H1 (cell line): Measurements from ENCODE around the gene AGAP1.

Experiments used
- ASH2L ChIP-seq: fragments of 200-600, 300-600 bp; sonication (generic); IDR thresholded peaks from one replicate; pipeline ENCODE4 v1.7.1; 2017; ENCODE audit warnings: low read length
- CEBPB ChIP-seq: IDR thresholded peaks from 2 replicates; pipeline ENCODE4 v1.6.1; 2012; ENCODE audit warnings: low read depth, low read length
- EGR1 ChIP-seq: IDR thresholded peaks from 2 replicates; pipeline ENCODE4 v1.6.1; 2011; ENCODE audit warnings: low read depth, low read length, borderline replicate concordance
- EZH2 ChIP-seq: fragments of 200-600 bp; sonication (generic); IDR thresholded peaks from 2 replicates; pipeline ENCODE4 v1.7.1; 2012; ENCODE audit warnings: low read depth, mild to moderate bottlenecking, moderate library complexity, low read length, inconsistent platforms; ENCODE audit not compliant: severe bottlenecking
- GABPA ChIP-seq: IDR thresholded peaks from 2 replicates; pipeline ENCODE4 v1.6.1; 2011; ENCODE audit warnings: mild to moderate bottlenecking, low read length, moderate library complexity, borderline replicate concordance; ENCODE audit not compliant: insufficient read depth
- JUND ChIP-seq: IDR thresholded peaks from 2 replicates; pipeline ENCODE4 v1.6.1; 2011; ENCODE audit warnings: mild to moderate bottlenecking, improper control_type of control experiment, low read length
- POLR2A ChIP-seq, 2 experiments: IDR thresholded peaks; 1 replicate in 1 of 2; 2 replicates in 1 of 2; pipeline ENCODE4 v1.6.1; 2011; ENCODE audit warnings: low read depth in 2 of 2, low read length in 2 of 2, mild to moderate bottlenecking in 2 of 2; ENCODE audit errors: control extremely low read depth in 1 of 2
- POLR2AphosphoS5 ChIP-seq: IDR thresholded peaks from 2 replicates; pipeline ENCODE4 v1.6.1; 2011; ENCODE audit warnings: low read depth, low read length
- SP1 ChIP-seq: IDR thresholded peaks from 2 replicates; pipeline ENCODE4 v1.6.1; 2011; ENCODE audit warnings: low read depth, low read length
- TAF7 ChIP-seq: optimal IDR thresholded peaks from 2 replicates; pipeline ENCODE3; 2011; ENCODE audit warnings: low read depth, mild to moderate bottlenecking, inconsistent platforms, low read length, moderate library complexity, borderline replicate concordance
- ZNF274 ChIP-seq: IDR thresholded peaks from 2 replicates; pipeline ENCODE4 v1.7.0; 2012; ENCODE audit warnings: low read length, borderline replicate concordance; ENCODE audit errors: extremely low read depth
- TF ChIP-seq, protein P1 (sequence below), 3 experiments: IDR thresholded peaks; 1 replicate in 2 of 3; 2 replicates in 1 of 3; pipeline versions ENCODE4 v1.5.1 to v1.6.1; 2011; ENCODE audit warnings: low read length in 3 of 3, mild to moderate bottlenecking in 3 of 3, inconsistent platforms in 2 of 3, low read depth in 1 of 3, moderate library complexity in 1 of 3; ENCODE audit not compliant: insufficient read depth in 1 of 3; ENCODE audit errors: control extremely low read depth in 1 of 3
- TF ChIP-seq, protein P2 (sequence below): IDR thresholded peaks from 2 replicates; pipeline ENCODE4 v1.6.1; 2012; ENCODE audit warnings: inconsistent platforms

DNA sequence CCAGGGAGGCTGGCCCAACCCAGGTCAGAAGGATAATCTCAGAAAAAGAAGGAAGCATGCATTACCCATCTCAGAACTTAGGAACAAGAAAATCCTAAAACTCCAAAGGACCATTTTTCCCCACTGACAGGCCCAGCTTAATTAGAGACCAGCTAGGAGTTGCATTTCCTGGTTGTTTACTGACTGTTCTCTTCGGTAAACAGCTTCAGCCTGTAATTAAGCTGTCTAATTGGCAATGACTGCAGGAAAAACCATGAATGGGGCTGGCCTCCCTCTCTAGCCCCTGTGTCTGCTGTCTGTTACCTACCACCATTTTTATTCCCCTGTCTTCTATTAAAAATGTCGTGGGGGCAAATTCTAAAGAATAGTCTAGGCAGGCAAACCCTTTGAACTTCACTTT lies 146.5 kb downstream of the AGAP1 start:
- TF ChIP-seq ASH2L (no peak), POLR2A (IDR thresholded peaks at IDR 0.05; ENCODE audit: control extremely low read depth in 1 of 2, low read depth in 2 of 2, low read length in 2 of 2) (no peak), GABPA (no peak), POLR2AphosphoS5 (no peak), JUND (no peak), TAF7 (no peak), EGR1 (no peak), EZH2 (no peak), SP1 (no peak), CEBPB (no peak), ZNF274 (no peak)
- TF ChIP-seq, protein P1, sequence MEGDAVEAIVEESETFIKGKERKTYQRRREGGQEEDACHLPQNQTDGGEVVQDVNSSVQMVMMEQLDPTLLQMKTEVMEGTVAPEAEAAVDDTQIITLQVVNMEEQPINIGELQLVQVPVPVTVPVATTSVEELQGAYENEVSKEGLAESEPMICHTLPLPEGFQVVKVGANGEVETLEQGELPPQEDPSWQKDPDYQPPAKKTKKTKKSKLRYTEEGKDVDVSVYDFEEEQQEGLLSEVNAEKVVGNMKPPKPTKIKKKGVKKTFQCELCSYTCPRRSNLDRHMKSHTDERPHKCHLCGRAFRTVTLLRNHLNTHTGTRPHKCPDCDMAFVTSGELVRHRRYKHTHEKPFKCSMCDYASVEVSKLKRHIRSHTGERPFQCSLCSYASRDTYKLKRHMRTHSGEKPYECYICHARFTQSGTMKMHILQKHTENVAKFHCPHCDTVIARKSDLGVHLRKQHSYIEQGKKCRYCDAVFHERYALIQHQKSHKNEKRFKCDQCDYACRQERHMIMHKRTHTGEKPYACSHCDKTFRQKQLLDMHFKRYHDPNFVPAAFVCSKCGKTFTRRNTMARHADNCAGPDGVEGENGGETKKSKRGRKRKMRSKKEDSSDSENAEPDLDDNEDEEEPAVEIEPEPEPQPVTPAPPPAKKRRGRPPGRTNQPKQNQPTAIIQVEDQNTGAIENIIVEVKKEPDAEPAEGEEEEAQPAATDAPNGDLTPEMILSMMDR (IDR thresholded peaks at IDR 0.05; ENCODE audit: control extremely low read depth in 1 of 3, insufficient read depth in 1 of 3, low read depth in 1 of 3, low read length in 3 of 3): no peak
- TF ChIP-seq, protein P2, sequence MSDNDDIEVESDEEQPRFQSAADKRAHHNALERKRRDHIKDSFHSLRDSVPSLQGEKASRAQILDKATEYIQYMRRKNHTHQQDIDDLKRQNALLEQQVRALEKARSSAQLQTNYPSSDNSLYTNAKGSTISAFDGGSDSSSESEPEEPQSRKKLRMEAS: no peak
